Fibroblast of skin of right quadriceps (primary cell): ENCODE measurements around the gene KIF26A.

Experiments used
- DNase-seq: peaks from one replicate; pipeline ENCODE4 v3.0.0-alpha.2; 2013

Gene KIF26A

GRCh38 chr14:104181761-104182530 lies 43.6 kb downstream of the KIF26A start:
- DNase-seq, result no peak

- DNase-seq, result no peak
These were observed 44.6 kb downstream of the KIF26A start for GRCh38 chr14:104182857-104183425.

DNA sequence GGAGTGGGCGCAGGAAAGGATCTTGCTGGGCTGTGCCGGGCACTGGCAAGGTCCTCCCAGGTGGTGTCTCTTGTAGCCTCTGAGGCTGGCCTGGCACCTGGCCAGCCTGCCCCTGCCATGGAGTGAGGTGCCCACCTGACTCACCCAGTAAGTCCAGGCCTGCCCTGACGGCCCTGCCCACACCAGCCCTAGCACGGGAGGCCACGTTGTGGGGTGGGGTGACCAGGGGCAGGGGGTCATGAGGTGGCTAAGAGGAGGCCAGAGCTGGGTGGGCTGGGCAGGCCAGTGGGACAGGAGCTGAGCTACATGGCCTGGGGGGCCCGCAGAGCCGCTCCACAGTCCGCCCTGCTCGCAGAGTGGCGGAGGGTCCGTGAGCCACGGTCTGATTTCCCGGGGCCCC lies 45.4 kb downstream of the KIF26A start:
- DNase-seq, result no peak

DNA sequence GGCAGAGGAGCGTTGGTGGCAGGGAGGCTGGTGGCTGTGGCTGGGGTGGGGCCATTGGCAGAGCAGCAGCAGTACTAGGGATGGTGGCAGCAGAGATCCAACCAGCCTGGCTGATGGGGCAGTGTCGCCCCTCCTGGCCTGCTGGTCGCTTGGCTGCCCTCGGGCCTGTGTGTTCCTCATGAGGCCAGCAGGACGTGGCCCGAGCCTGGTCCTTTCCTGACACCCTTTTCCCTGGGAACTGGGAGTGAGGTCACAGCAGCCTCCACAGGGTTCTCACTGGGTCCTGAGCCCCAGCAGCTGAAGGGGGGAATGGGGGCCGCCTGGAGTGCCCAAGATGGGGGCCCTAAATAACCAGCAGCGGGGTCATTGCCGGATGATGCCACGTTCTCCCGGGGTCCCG lies 46.1 kb downstream of the KIF26A start:
- DNase-seq, result no peak

GRCh38 chr14:104184911-104185499 lies 46.6 kb downstream of the KIF26A start:
- DNase-seq, result peak; percentile 17

DNA sequence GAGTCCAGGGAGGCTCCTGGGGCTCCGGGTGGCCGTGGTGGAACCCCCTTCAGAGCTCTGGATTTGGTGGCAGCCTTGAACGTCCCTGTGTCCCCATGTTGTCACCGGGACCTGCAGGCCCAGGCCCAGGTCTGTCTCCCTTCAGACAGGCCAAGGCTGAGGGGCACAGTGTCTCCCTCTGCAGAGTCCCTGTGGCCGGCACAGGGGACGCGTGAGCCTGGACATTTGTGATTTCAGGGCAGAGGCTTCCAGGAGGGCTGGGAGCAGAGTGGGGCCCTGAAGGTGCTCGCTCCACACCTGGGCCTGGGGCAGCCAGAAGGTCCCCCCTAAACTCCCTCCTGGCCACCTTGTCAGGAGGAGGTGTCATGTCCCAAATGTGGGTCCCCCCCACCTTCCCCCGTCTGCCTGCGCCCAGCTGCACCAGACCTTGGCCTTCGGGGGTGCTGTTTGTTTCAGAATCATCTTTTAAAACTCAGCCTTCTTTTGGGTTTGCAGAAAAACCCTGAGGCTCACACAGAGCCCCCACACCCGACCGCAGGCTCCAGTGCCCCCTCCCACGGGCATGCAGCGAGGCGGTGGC lies 47.6 kb downstream of the KIF26A start:
- no peak for DNase-seq

GRCh38 chr14:104186575-104186974 lies 48.2 kb downstream of the KIF26A start:
- no peak for DNase-seq

- no peak for DNase-seq
These were observed 48.9 kb downstream of the KIF26A start for GRCh38 chr14:104187121-104187889.

DNA sequence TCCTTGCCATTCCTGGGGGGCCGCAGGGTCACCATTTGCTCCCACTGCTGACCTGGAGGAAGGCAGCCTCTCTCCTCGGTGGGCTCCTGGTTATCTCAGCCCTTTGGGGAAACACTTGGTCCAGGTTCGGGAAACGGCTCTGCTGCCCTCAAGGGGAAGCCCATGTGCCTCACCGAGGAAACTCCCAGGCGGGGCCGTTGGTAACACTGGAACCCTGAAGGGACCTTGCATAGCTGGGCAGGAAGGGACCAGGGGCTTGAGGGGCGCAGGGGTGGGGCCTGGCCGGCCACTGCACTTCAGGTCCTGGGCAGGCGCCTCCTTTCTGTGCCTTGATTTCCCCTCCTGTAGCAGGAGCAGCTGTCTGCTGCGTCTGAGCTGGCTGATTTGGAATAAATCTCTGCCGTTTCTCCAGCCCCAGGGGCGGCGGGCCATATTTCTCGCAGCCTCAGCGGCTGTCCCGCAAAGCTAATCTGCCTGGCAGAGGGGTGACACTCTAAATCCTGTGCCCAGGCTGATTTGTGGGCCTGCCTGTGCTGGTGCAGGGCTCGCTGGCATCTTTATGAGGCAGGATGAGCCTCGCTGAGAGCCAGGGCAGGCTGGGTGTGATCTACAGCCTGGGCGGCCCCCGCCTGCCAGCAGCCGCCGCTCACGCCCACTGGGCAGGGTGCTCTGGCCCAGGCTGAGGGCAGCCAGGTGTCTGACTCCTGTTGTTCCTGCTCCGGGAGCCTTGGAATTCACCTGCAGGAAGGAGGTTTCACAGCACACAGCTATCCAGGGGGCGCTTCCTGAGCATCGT lies 49.7 kb downstream of the KIF26A start:
- DNase-seq, result no peak

DNA sequence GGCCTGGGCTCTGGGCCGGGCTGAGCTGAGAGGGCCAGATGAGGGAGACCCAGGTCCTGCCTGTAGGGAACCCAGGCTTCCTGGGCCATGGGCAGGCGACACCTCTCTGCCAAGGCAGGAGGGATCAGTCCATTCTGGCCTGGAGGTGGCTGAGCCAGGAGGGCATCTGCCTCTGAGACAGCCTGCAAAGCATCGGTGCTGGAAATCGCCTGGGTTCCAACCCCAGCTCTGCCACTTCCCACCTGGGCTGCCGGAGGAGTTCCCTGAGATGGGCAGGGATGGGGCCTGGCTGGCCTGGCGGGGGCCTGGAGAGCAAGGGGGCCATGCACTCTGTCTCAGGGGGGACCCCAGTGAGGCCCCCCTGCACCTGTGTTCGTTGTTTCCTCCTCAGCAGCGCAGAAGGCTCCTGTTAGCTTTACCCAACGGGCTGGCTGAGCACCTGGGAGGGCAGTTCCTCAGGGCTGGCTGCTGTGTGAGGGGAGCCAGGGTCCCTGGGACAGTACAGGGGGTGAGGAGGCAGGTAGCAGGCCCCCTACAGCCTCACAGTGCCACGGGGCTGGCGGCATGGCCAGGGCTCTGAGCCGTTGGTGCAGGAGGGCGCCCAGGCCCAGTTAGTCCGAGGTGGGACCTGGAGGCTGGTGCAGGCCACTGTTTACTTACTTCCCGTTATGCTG lies 50.5 kb downstream of the KIF26A start:
- DNase-seq, result no peak

DNA sequence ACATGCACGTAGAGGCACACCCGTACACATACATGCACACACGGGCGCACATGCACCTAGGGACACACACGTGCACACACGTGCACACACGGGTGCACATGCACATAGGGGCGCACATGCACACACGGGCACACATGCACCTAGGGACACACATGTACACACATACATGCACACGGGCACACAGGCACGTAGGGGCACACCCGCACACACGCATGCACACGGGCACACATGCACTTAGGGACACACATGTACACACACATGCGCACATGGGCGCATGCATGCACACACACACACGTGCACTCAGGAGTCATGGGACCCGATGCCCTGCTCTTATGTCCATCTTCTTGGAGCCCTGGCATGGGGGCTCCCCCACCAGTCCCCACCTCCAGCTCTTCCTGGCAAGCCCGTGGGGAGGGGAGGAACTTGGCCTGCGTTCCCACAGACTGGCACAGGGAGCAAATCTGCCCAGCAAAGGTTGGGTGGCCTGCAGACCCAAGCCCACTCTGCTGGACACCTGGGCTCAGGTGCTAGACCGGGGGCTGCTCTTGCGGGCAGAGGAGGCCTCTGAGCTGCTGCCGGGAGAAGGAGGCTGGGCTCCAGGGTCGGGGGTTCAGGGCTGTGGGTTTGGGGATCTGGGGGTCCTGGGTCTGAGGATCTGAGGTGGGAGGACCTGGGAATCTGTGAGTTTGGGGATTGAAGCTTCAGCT lies 51.4 kb downstream of the KIF26A start:
- DNase-seq, result no peak

DNA sequence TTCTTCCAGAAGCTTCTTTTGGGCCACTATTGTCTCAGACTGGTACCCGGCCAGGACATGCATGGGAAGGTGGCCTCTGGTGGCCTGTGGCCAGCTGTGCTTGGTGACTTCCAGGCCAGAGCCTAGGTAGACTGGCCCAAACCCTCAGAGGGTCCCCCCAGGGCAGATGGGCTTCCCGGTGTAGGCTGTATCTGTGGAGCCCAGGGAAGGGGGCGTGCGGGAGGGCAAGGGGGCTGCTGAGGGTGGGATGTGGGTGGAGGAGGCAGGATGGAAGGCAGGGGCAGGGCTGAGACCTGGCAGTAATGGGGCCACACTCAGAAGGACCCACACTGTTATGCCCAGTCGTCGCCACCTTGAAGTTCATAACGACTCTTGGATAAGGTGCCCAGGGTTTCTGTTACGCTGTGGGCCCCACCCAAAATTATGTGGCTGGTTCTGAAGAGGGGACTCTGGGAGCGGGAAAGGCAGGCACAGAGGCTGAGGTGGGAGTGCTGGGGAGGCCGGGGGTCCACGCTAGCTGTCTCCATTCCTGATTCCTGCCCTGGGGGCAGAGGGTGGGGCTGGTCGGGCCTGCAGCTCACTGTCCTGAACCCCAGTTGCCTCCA lies 52.1 kb downstream of the KIF26A start:
- no peak for DNase-seq

GRCh38 chr14:104191409-104191997 lies 53.1 kb downstream of the KIF26A start:
- no peak for DNase-seq

- no peak for DNase-seq
These were observed 53.9 kb downstream of the KIF26A start for GRCh38 chr14:104192146-104192882.

DNA sequence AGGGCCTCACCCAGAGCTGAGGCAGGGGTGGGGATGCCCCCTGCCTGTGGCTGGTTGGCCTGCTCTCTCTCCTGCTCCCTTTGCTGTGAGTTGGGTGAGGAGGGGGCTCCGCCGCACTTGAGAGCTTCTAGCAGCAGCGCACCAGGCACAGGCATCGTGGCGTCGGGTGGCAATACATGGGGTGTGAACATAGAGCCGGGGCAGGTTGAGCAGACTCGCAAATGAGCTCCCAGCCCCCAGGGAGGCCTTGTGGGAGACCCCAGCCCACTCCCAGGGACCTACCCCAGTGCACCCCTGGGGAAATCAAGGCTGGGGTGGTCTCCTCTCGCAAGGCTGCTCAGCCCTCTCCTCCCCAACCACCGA lies 54.5 kb downstream of the KIF26A start:
- no peak for DNase-seq

DNA sequence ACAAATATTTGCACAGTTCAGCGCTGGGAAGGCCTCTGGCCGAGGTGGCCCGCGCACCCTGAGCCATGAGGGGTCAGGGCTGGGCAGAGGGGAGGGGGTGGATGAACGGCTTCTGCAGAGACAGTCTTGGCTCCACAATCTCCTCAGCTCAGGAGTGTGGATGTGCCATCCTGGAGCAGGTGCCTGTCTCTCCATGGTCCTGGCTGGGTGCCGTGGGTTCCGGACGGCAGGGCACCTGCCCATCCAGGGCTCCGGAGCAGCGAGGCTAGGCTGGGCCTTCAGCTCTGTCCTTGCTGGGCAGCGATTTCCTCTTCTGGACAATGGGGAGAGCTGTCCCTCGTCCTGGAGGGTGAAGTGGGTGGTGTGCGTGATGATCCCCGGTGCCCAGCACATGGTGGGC lies 55.6 kb downstream of the KIF26A start:
- no peak for DNase-seq

DNA sequence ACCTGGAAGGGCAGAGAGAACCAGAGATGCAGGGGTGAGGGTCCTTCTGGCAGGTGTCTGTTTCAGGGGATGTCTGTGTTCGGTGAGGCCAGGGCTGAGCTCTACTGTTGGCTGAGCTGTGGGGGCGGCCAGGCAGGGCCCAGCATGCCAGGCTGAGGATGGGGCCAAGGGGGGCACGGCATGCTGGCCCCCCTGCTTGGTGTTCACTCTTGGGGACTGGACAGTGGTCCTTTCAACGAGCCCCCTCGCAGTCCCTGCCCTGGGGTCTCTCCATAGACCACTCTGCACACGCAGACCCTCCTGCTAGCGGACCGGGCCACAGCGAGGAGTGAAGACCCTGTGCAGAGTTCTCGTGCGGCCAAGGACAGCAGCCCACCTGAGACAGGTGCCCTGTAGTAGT lies 56.3 kb downstream of the KIF26A start:
- no peak for DNase-seq

DNA sequence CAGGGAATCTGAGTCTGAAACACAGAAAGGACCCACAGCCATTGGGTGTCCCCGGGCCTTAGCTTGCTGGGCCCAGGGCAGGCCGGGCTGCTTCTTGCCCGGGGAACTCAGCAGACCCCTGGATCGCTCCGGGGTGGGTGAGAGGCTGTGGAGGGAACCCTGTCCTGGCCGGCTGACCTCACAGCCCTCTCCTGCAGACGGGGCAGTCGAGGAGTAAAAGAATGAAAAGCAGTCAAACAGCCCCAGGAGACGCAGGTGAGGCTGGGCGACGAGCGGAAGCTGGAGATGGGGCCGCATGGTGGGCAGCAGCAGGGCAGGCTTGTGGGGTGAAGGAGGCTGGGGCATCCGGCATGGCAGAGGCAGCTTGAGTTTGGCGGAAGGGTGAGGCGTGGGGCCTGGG lies 57.0 kb downstream of the KIF26A start:
- no peak for DNase-seq

GRCh38 chr14:104195878-104196277 lies 57.5 kb downstream of the KIF26A start:
- DNase-seq, result no peak
